K562 (cell line): ENCODE data around the gene BCL11A. TPM values are rescaled to one million over a fixed set of nuclear protein-coding genes. Genes with fewer than 3 reads are reported as not detected.

ENCODE experiments used
- ATF7 ChIP-seq: fragments of 450-650 bp; IDR thresholded peaks from 2 replicates; pipeline ENCODE4 v1.7.1; 2014; ENCODE audit warnings: mild to moderate bottlenecking, moderate library complexity
- GTF2A2 ChIP-seq: IDR thresholded peaks from 2 replicates; pipeline ENCODE4 v1.6.1; 2016; ENCODE audit warnings: mild to moderate bottlenecking, missing genetic modification characterization, missing compliant biosample characterization
- polyA plus RNA-seq, 8 experiments: library from polyadenylated mRNA; depleted of rRNA in 4 of 8; stranded (reverse) in 5 of 8; unstranded in 3 of 8; fragments of >200 nt; fragmentation: Nextera tagmentation in 2 of 8; fragmentation: Illumina TruSeq in 1 of 8; extraction: Ambion mirVana in 2 of 8; extraction: Trizol in 1 of 8; gene quantifications; 2 replicates each; pipeline versions ENCODE4 v1.2.1 to v1.2.3, GENCODE V29; 2011 to 2014; ENCODE audit warnings: inconsistent platforms in 1 of 8, missing spikeins in 1 of 8
- total RNA-seq, 7 experiments: library from RNA; depleted of rRNA in 6 of 7; stranded (reverse); fragments of >200 nt in 6 of 7; fragmentation: Illumina TruSeq in 2 of 7; extraction: Trizol in 2 of 7; gene quantifications; 2 replicates each; pipeline versions ENCODE4 v1.2.1 to v1.2.3, GENCODE V29; 2011 to 2021; ENCODE audit warnings: low replicate concordance in 1 of 7
- TF ChIP-seq, protein P1 (sequence below): fragments of 200-800 bp; sonication (Bioruptor generic); IDR thresholded peaks from 2 replicates; pipeline ENCODE4 v1.6.1; 2017; ENCODE audit warnings: missing genetic modification characterization, missing compliant biosample characterization
- TF ChIP-seq, protein P2 (sequence below), 2 experiments: fragments of 150-350 bp in 1 of 2; IDR thresholded peaks; 2 replicates each; pipeline ENCODE4 v1.6.1; 2012 to 2016; ENCODE audit warnings: low read depth in 2 of 2, low read length in 2 of 2, mild to moderate bottlenecking in 1 of 2, moderate library complexity in 1 of 2

BCL11A gene
- total and polyA plus RNA-seq, 9 of the 15 experiments (the other 6 are each of a cell fraction or from before 2014, with no cell fraction given) = 0.13 TPM; not detected in 8

DNA sequence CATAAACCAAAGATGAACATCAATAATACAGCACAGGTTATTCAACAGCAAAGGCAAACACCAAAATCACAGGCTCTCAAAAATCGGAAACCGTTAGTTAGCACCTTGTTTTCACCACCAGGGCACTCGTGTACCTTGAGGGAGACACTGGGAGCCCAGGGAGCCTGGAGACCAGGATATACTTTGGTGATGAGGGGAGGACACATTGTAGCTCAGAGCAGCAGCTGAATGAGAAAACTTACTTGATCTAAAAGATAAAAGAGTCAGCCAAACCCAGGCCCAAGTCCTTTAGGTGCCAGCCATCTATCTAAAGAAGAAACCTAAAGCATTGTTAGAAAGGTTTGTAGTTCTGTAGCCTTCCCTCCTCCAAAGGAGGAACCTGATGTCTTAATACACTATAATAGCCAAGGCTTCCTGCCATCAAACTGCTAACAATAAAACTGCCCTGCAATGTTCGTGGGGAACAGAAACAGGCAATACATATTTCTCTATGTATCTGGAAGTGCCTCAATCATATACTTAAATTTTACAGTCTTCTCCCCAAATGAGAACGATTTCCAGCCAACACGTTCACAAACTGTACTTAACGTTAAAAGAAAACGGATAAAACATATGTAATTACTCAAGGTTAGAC, 19.3 kb downstream of the BCL11A start (continued):
- TF ChIP-seq, protein P1, sequence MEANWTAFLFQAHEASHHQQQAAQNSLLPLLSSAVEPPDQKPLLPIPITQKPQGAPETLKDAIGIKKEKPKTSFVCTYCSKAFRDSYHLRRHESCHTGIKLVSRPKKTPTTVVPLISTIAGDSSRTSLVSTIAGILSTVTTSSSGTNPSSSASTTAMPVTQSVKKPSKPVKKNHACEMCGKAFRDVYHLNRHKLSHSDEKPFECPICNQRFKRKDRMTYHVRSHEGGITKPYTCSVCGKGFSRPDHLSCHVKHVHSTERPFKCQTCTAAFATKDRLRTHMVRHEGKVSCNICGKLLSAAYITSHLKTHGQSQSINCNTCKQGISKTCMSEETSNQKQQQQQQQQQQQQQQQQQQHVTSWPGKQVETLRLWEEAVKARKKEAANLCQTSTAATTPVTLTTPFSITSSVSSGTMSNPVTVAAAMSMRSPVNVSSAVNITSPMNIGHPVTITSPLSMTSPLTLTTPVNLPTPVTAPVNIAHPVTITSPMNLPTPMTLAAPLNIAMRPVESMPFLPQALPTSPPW = no peak
- TF ChIP-seq, protein P2, sequence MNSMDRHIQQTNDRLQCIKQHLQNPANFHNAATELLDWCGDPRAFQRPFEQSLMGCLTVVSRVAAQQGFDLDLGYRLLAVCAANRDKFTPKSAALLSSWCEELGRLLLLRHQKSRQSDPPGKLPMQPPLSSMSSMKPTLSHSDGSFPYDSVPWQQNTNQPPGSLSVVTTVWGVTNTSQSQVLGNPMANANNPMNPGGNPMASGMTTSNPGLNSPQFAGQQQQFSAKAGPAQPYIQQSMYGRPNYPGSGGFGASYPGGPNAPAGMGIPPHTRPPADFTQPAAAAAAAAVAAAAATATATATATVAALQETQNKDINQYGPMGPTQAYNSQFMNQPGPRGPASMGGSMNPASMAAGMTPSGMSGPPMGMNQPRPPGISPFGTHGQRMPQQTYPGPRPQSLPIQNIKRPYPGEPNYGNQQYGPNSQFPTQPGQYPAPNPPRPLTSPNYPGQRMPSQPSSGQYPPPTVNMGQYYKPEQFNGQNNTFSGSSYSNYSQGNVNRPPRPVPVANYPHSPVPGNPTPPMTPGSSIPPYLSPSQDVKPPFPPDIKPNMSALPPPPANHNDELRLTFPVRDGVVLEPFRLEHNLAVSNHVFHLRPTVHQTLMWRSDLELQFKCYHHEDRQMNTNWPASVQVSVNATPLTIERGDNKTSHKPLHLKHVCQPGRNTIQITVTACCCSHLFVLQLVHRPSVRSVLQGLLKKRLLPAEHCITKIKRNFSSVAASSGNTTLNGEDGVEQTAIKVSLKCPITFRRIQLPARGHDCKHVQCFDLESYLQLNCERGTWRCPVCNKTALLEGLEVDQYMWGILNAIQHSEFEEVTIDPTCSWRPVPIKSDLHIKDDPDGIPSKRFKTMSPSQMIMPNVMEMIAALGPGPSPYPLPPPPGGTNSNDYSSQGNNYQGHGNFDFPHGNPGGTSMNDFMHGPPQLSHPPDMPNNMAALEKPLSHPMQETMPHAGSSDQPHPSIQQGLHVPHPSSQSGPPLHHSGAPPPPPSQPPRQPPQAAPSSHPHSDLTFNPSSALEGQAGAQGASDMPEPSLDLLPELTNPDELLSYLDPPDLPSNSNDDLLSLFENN (IDR thresholded peaks at IDR 0.05; ENCODE audit: low read depth in 2 of 2, low read length in 2 of 2) = no peak
- TF ChIP-seq ATF7 = no peak
- TF ChIP-seq GTF2A2 (tag) = no peak
